IMR-90 (cell line): ENCODE measurements around the gene ZSCAN10. TPM values are rescaled to one million over a fixed set of nuclear protein-coding genes. Genes with fewer than 3 reads are reported as not detected.

Source experiments
- ATAC-seq: fragments of 200-7000 bp; cut with Tn5 transposase; 2 replicates; pipeline ENCODE4 v1.9.1; 2020; ENCODE audit warnings: low read depth, mild to moderate bottlenecking, moderate library complexity
- BruUV-seq: library from RNA; stranded (reverse); fragments of 400-500 nt; replicated peaks from 2 replicates; lab custom pipeline; 2021; lab: Mats Ljungman, UMichigan
- CTCF ChIA-PET: fragments of 300-600 bp; formaldehyde crosslinking; extraction: SDS; loops from one replicate; lab custom pipeline; 2021; ENCODE audit warnings: antibody characterized with exemption; lab: Yijun Ruan, JAX
- POLR2A ChIA-PET: fragments of 300-600 bp; sonication (Branson Sonifier 250); formaldehyde crosslinking; loops from one replicate; lab custom pipeline; 2022; ENCODE audit warnings: antibody characterized with exemption; ENCODE audit not compliant: unreplicated experiment; lab: Charles Lee
- DNase-seq: peaks from one replicate; pipeline ENCODE4 v3.0.0; 2013
- H2AFZ ChIP-seq: replicated peaks from 2 replicates; pipeline ENCODE3; 2013; ENCODE audit warnings: low read length, mild to moderate bottlenecking; ENCODE audit not compliant: poor library complexity
- H2AK5ac ChIP-seq: 2 replicates; pipeline ENCODE4 v1.6.1; 2013; ENCODE audit warnings: low read depth, low read length, inconsistent platforms
- H2AK9ac ChIP-seq: replicated peaks from 2 replicates; pipeline ENCODE3; 2013; ENCODE audit warnings: mild to moderate bottlenecking, low read depth, low read length, moderate library complexity; ENCODE audit not compliant: poor library complexity
- H2BK120ac ChIP-seq: 2 replicates; pipeline ENCODE4 v1.6.1; 2013; ENCODE audit warnings: low read depth, low read length, inconsistent platforms
- H2BK15ac ChIP-seq: 3 replicates; pipeline ENCODE4 v1.6.1; 2013; ENCODE audit warnings: low read depth, low read length, inconsistent platforms
- H2BK20ac ChIP-seq: 2 replicates; pipeline ENCODE4 v1.6.1; 2013; ENCODE audit warnings: low read depth, mild to moderate bottlenecking, inconsistent platforms, low read length, moderate library complexity
- H2BK5ac ChIP-seq: 2 replicates; pipeline ENCODE4 v1.6.1; 2013; ENCODE audit warnings: mild to moderate bottlenecking, low read depth, low read length, inconsistent platforms; ENCODE audit not compliant: poor library complexity, severe bottlenecking
- H3K14ac ChIP-seq: replicated peaks from 2 replicates; pipeline ENCODE4 v1.6.1; 2013; ENCODE audit warnings: low read depth, low read length, inconsistent platforms
- H3K18ac ChIP-seq: 2 replicates; pipeline ENCODE4 v1.6.1; 2013; ENCODE audit warnings: low read depth, low read length, control low read depth
- H3K23ac ChIP-seq: 2 replicates; pipeline ENCODE4 v1.6.1; 2013; ENCODE audit warnings: low read depth, low read length, inconsistent platforms
- H3K27ac ChIP-seq: 2 replicates; pipeline ENCODE4 v1.5.1; 2013; ENCODE audit warnings: mild to moderate bottlenecking, control low read depth, low read length; ENCODE audit not compliant: insufficient read depth
- H3K27me3 ChIP-seq: 2 replicates; pipeline ENCODE4 v1.6.1; 2013; ENCODE audit warnings: low read length; ENCODE audit not compliant: control insufficient read depth, insufficient read depth
- H3K36me3 ChIP-seq: 2 replicates; pipeline ENCODE4 v1.6.1; 2013; ENCODE audit warnings: low read length, mixed read lengths; ENCODE audit not compliant: control insufficient read depth, insufficient read depth
- H3K4ac ChIP-seq: 2 replicates; pipeline ENCODE4 v1.6.1; 2013; ENCODE audit warnings: low read depth, low read length, inconsistent platforms
- H3K4me1 ChIP-seq: 2 replicates; pipeline ENCODE4 v1.6.1; 2013; ENCODE audit warnings: low read length, mixed read lengths; ENCODE audit not compliant: control insufficient read depth, insufficient read depth
- H3K4me2 ChIP-seq: 2 replicates; pipeline ENCODE4 v1.6.1; 2013; ENCODE audit warnings: low read depth, mild to moderate bottlenecking, control low read depth, low read length, moderate library complexity
- H3K4me3 ChIP-seq: 2 replicates; pipeline ENCODE4 v1.5.1; 2013; ENCODE audit warnings: low read depth, mild to moderate bottlenecking, control low read depth, low read length, moderate library complexity; ENCODE audit not compliant: insufficient read depth
- H3K56ac ChIP-seq: 2 replicates; pipeline ENCODE4 v1.6.1; 2013; ENCODE audit warnings: low read length, inconsistent platforms; ENCODE audit not compliant: insufficient read depth; ENCODE audit errors: extremely low read depth
- H3K79me1 ChIP-seq, 2 experiments: 2 replicates each; pipeline ENCODE4 v1.6.1; 2013; ENCODE audit warnings: low read length in 2 of 2, inconsistent platforms in 1 of 2, low read depth in 1 of 2
- H3K9ac ChIP-seq: 2 replicates; pipeline ENCODE4 v1.6.1; 2013; ENCODE audit warnings: low read depth, low read length, control low read depth
- H3K9me1 ChIP-seq: 2 replicates; pipeline ENCODE4 v1.6.1; 2013; ENCODE audit warnings: low read length, inconsistent platforms; ENCODE audit not compliant: insufficient read depth
- H3K9me3 ChIP-seq: 2 replicates; pipeline ENCODE4 v1.6.1; 2013; ENCODE audit warnings: low read length; ENCODE audit not compliant: control insufficient read depth, insufficient read depth
- H4K20me1 ChIP-seq: 2 replicates; pipeline ENCODE4 v1.6.1; 2013; ENCODE audit warnings: low read length, inconsistent platforms; ENCODE audit not compliant: insufficient read depth
- H4K5ac ChIP-seq: 2 replicates; pipeline ENCODE4 v1.6.1; 2013; ENCODE audit warnings: mild to moderate bottlenecking, low read depth, low read length, control low read depth
- H4K8ac ChIP-seq, 2 experiments: 2 replicates each; pipeline ENCODE4 v1.6.1; 2013; ENCODE audit warnings: low read depth in 2 of 2, low read length in 2 of 2, control low read depth in 1 of 2, inconsistent platforms in 1 of 2
- H4K91ac ChIP-seq: 2 replicates; pipeline ENCODE4 v1.6.1; 2013; ENCODE audit warnings: low read depth, low read length, inconsistent platforms; ENCODE audit not compliant: insufficient read depth
- BHLHE40 ChIP-seq: fragments of 150-350 bp; IDR thresholded peaks from 2 replicates; pipeline ENCODE4 v1.6.1; 2016; ENCODE audit warnings: mild to moderate bottlenecking, low read depth, low read length
- CEBPB ChIP-seq: IDR thresholded peaks from 2 replicates; pipeline ENCODE4 v1.6.1; 2012; ENCODE audit warnings: low read depth, low read length, improper control_type of control experiment
- ELK1 ChIP-seq: fragments of 150-350 bp; IDR thresholded peaks from 2 replicates; pipeline ENCODE4 v1.6.1; 2016; ENCODE audit warnings: low read depth, mild to moderate bottlenecking, low read length, moderate library complexity, borderline replicate concordance
- FOS ChIP-seq: fragments of 150-350 bp; IDR thresholded peaks from 2 replicates; pipeline ENCODE4 v1.6.1; 2016; ENCODE audit warnings: low read depth, low read length
- MAFK ChIP-seq: IDR thresholded peaks from 2 replicates; pipeline ENCODE4 v1.6.1; 2012; ENCODE audit warnings: low read depth, low read length, improper control_type of control experiment
- MXI1 ChIP-seq: IDR thresholded peaks from 2 replicates; pipeline ENCODE4 v1.6.1; 2012; ENCODE audit warnings: low read depth, mild to moderate bottlenecking, low read length, moderate library complexity, borderline replicate concordance
- NFE2L2 ChIP-seq: fragments of 150-350 bp; IDR thresholded peaks from 2 replicates; pipeline ENCODE4 v1.6.1; 2016; ENCODE audit warnings: low read depth, mild to moderate bottlenecking, low read length
- POLR2A ChIP-seq: IDR thresholded peaks from 2 replicates; pipeline ENCODE4 v1.6.1; 2012; ENCODE audit warnings: mild to moderate bottlenecking, low read depth, low read length
- RAD21 ChIP-seq: IDR thresholded peaks from 2 replicates; pipeline ENCODE4 v1.6.1; 2012; ENCODE audit warnings: low read length, improper control_type of control experiment
- RCOR1 ChIP-seq: IDR thresholded peaks from 2 replicates; pipeline ENCODE4 v1.6.1; 2012; ENCODE audit warnings: mild to moderate bottlenecking, low read length, improper control_type of control experiment; ENCODE audit not compliant: insufficient replicate concordance
- SMC3 ChIP-seq: fragments of 150-350 bp; IDR thresholded peaks from 2 replicates; pipeline ENCODE4 v1.6.1; 2016; ENCODE audit warnings: low read depth, mild to moderate bottlenecking, antibody characterized with exemption, low read length, moderate library complexity
- USF2 ChIP-seq: fragments of 150-350 bp; IDR thresholded peaks from 2 replicates; pipeline ENCODE4 v1.6.1; 2017; ENCODE audit warnings: mild to moderate bottlenecking, antibody characterized with exemption, low read length, low read depth
- WGBS, 2 experiments: methylation state at CpG; one replicate each; pipeline versions ENCODE4 v1.1.5 to v1.1.7; 2013; ENCODE audit warnings: missing lambda C conversion rate in 2 of 2; ENCODE audit not compliant: insufficient read length in 1 of 2; ENCODE audit errors: extremely low coverage in 2 of 2; 5-methylcytosine and 5-hydroxymethylcytosine counted together
- dilution Hi-C: fragments of 300-500 bp; cut with HindIII; formaldehyde crosslinking; loops from one replicate; pipeline ENCODE4 v1.14.3; 2018; ENCODE audit warnings: low sequenced_read_pairs; ENCODE audit not compliant: unreplicated experiment
- in situ Hi-C: fragments of 300-500 bp; cut with MboI; formaldehyde crosslinking; loops from 3 replicates; pipeline ENCODE4 v1.14.3; 2019; ENCODE audit warnings: low sequenced_read_pairs, inconsistent platforms, mixed read lengths
- intact Hi-C: fragments of 100-400 bp; cut with micrococcal nuclease; formaldehyde crosslinking; loops from 2 replicates; pipeline ENCODE4 v1.10.0; 2022
- polyA plus RNA-seq, 3 experiments: library from polyadenylated mRNA; depleted of rRNA; stranded (reverse); fragments of >200 nt; gene quantifications; 2 replicates each; pipeline ENCODE4 v1.2.3, GENCODE V29; 2012; ENCODE audit warnings: low replicate concordance in 1 of 3
- total RNA-seq: library from RNA; depleted of rRNA; stranded (reverse); fragments of >200 nt; gene quantifications from 2 replicates; pipeline ENCODE4 v1.2.3, GENCODE V29; 2012

Gene ZSCAN10
- total and polyA plus RNA-seq, 2 of the 4 experiments (the other 2 are of a cell fraction): not detected

- TF ChIP-seq MXI1 (no peak), FOS (no peak), CEBPB (no peak), ELK1 (no peak), POLR2A (no peak)
Observed at GRCh38 chr16:3121851-3122467, 22.9 kb upstream of the ZSCAN10 start (continued).

- Histone ChIP-seq H3K23ac (no peak overlapping the region), H3K56ac (no peak overlapping the region), H2BK120ac (no peak overlapping the region), H4K91ac (no peak overlapping the region), H3K27me3 (no peaks in the 10 kb centered on the region), H2BK20ac (no peak overlapping the region), H3K27ac (no peak overlapping the region), H3K18ac (no peak overlapping the region), H2AK9ac (no peak overlapping the region), H3K4me2 (no peak overlapping the region), H3K4ac (no peak overlapping the region), H4K5ac (no peak overlapping the region), H2AK5ac (no peak overlapping the region), H3K79me1 (peaks cover 3 to 4% of the 10 kb centered on the region in 2 experiments; a peak in 3 of 4 replicates), H4K8ac (no peak overlapping the region), H2BK5ac (no peak overlapping the region), H4K20me1 (peaks cover 5% of the 10 kb centered on the region; the same call in 1 of the 2 replicates), H3K14ac (no peak overlapping the region), H3K9ac (no peak overlapping the region), H2BK15ac (no peak overlapping the region), H2AFZ (no peak overlapping the region), H3K36me3 (peaks cover 41% of the 10 kb centered on the region), H3K9me3 (no peaks in the 10 kb centered on the region), H3K4me1 (peaks cover 3% of the 10 kb centered on the region; the same call in 1 of the 2 replicates), H3K4me3 (no peak overlapping the region), H3K9me1 (0 out of 2 replicates have a peak, but pooled peaks cover 5% of the 10 kb centered on the region)
- no TSS peak for BruUV-seq
- POLR2A ChIA-PET: no interaction called here
- dilution Hi-C loops (no loop called here), in situ Hi-C loops (no loop called here), intact Hi-C loops (no loop called here)
- CTCF ChIA-PET: no interaction called here
- ATAC-seq (no peak), DNase-seq (no peak)
- 88% methylated on average over 15 of the region's 16 CpGs; no CpG with 5 or more reads in 1 of the 2 experiments for WGBS, 2 experiments
- no peak for TF ChIP-seq USF2
- no peak for TF ChIP-seq FOS
- no peak for TF ChIP-seq RAD21
- TF ChIP-seq ELK1: no peak
- TF ChIP-seq SMC3: no peak
- no peak for TF ChIP-seq BHLHE40
- TF ChIP-seq POLR2A: no peak
- no peak for TF ChIP-seq MAFK
- TF ChIP-seq NFE2L2: no peak
- no peak for TF ChIP-seq RCOR1
- no peak for TF ChIP-seq CEBPB
Observed at GRCh38 chr16:3120435-3120834, 21.3 kb upstream of the ZSCAN10 start.
